ENCODE results near the gene NECAB3. TPM values are rescaled to one million over a fixed set of nuclear protein-coding genes. Genes with fewer than 3 reads are reported as not detected.
"Not testable (repeated sequence)": the region's sequence is repeated elsewhere in the genome, so short reads cannot be mapped to it uniquely, and the experiment has no call there.

The NECAB3 gene
- total and polyA plus RNA-seq, 2 donors (not counting 3 experiments of a cell fraction or from before 2014, with no cell fraction given) = 18.1 to 22.4 TPM

DNA sequence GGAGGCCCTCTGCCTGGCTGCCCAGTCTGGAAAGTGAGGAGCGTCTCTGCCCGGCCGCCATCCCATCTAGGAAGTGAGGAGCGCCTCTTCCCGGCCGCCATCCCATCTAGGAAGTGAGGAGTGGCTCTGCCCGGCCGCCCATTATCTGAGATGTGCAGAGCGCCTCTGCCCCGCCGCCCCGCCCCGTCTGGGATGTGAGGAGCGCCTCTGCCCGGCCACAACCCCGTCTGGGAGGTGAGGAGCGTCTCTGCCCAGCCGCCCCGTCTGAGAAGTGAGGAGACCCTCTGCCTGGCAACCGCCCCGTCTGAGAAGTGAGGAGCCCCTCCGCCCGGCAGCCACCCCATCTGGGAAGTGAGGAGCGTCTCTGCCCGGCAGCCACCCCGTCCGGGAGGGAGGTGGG lies 24.7 kb upstream of the NECAB3 start:
- H3K4me3 ChIP-seq (replicated peaks in 1 of 3; ENCODE audit: insufficient read depth in 1 of 3, low read depth in 1 of 3, low read length in 3 of 3); POLR2A ChIA-PET; CTCF ChIA-PET; H3K9me3 ChIP-seq (replicated peaks; ENCODE audit: control insufficient read depth, insufficient read depth, low read length); H2AFZ ChIP-seq (ENCODE audit: low read depth, low read length); dilution Hi-C loops (cut with MboI; ENCODE audit: extremely low pct_ligation_motif_present, low sequenced_read_pairs); H3K9me1 ChIP-seq (replicated peaks; ENCODE audit: control insufficient read depth, extremely low read depth, insufficient read depth, low read length); FAIRE-seq; H4K20me1 ChIP-seq (replicated peaks; ENCODE audit: control insufficient read depth, extremely low read depth, insufficient read depth, low read length); H3K9ac ChIP-seq (replicated peaks; ENCODE audit: extremely low read depth, insufficient read depth, low read length); DNase-seq (ENCODE audit: low read depth, low spot score); H3K4me2 ChIP-seq (ENCODE audit: insufficient read depth, low read length); H3K36me3 ChIP-seq (ENCODE audit: control insufficient read depth in 2 of 2, extremely low read depth in 1 of 2, insufficient read depth in 2 of 2, low read length in 2 of 2); H3K27ac ChIP-seq (ENCODE audit: insufficient read depth, low read depth, low read length); H3K4me1 ChIP-seq (ENCODE audit: control insufficient read depth, extremely low read depth, insufficient read depth, low read length); H3K27me3 ChIP-seq (ENCODE audit: control insufficient read depth in 2 of 2, insufficient read depth in 2 of 2, low read length in 2 of 2); H3K79me2 ChIP-seq (ENCODE audit: control insufficient read depth, insufficient read depth, low read length); BruUV-seq (replicated peaks); intact Hi-C loops (cut with micrococcal nuclease): not testable (repeated sequence)

DNA sequence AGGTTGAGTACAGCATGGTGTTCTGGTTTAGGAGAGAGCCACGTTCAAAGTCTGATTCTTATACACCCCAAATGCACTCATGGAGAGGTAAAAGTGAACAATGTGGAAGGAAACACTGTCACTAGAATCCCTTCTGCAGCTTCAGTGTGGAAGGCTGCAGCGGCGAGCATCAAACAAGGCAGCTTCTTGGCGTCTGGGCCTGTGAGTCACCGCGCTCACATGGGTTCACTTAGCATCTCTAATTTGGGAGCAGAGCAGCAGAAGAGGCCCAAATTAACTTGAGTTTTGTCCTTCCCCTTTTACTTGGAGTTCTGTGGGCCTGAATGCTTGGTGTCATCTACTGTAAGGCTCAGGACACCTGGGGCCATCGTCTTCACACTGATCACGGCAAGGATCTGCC lies 22.9 kb upstream of the NECAB3 start:
- Histone ChIP-seq H3K36me3 (ENCODE audit: control insufficient read depth in 2 of 2, extremely low read depth in 1 of 2, insufficient read depth in 2 of 2, low read length in 2 of 2) (no peaks in the 10 kb centered on the region), H3K9ac (replicated peaks; ENCODE audit: extremely low read depth, insufficient read depth, low read length) (no peak overlapping the region), H3K9me1 (replicated peaks; ENCODE audit: control insufficient read depth, extremely low read depth, insufficient read depth, low read length) (no peaks in the 10 kb centered on the region), H3K4me3 (replicated peaks in 1 of 3; ENCODE audit: insufficient read depth in 1 of 3, low read depth in 1 of 3, low read length in 3 of 3) (no peak overlapping the region), H3K4me2 (ENCODE audit: insufficient read depth, low read length) (no peak overlapping the region), H3K27ac (ENCODE audit: insufficient read depth, low read depth, low read length) (no peak overlapping the region), H3K9me3 (replicated peaks; ENCODE audit: control insufficient read depth, insufficient read depth, low read length) (no peaks in the 10 kb centered on the region), H3K27me3 (ENCODE audit: control insufficient read depth in 2 of 2, insufficient read depth in 2 of 2, low read length in 2 of 2) (no peaks in the 10 kb centered on the region), H3K79me2 (ENCODE audit: control insufficient read depth, insufficient read depth, low read length) (no peaks in the 10 kb centered on the region), H2AFZ (ENCODE audit: low read depth, low read length) (no peak overlapping the region), H4K20me1 (replicated peaks; ENCODE audit: control insufficient read depth, extremely low read depth, insufficient read depth, low read length) (no peaks in the 10 kb centered on the region), H3K4me1 (ENCODE audit: control insufficient read depth, extremely low read depth, insufficient read depth, low read length) (no peaks in the 10 kb centered on the region)
- TF ChIP-seq GATA2 (IDR thresholded peaks at IDR 0.05; ENCODE audit: insufficient read depth, insufficient read length, low read depth, low read length) (no peak), JUN (IDR thresholded peaks at IDR 0.05; ENCODE audit: borderline replicate concordance, insufficient read depth, insufficient read length, low read depth) (no peak), POLR2AphosphoS5 (IDR thresholded peaks at IDR 0.05; ENCODE audit: insufficient read depth, low read depth, low read length) (no peak), FOS (IDR thresholded peaks at IDR 0.05; ENCODE audit: borderline replicate concordance, insufficient read depth, low read length) (no peak), MYC (IDR thresholded peaks at IDR 0.05; ENCODE audit: low read depth, low read length) (no peak), POLR2A (IDR thresholded peaks at IDR 0.05; ENCODE audit: low read depth, low read length) (no peak), EZH2 (IDR thresholded peaks at IDR 0.05; ENCODE audit: borderline replicate concordance, low read depth, low read length, severe bottlenecking) (no peak)
- TF ChIP-seq, protein P1, sequence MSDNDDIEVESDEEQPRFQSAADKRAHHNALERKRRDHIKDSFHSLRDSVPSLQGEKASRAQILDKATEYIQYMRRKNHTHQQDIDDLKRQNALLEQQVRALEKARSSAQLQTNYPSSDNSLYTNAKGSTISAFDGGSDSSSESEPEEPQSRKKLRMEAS (IDR thresholded peaks at IDR 0.05; ENCODE audit: insufficient read depth, insufficient read length) = no peak
- TF ChIP-seq, protein P2, sequence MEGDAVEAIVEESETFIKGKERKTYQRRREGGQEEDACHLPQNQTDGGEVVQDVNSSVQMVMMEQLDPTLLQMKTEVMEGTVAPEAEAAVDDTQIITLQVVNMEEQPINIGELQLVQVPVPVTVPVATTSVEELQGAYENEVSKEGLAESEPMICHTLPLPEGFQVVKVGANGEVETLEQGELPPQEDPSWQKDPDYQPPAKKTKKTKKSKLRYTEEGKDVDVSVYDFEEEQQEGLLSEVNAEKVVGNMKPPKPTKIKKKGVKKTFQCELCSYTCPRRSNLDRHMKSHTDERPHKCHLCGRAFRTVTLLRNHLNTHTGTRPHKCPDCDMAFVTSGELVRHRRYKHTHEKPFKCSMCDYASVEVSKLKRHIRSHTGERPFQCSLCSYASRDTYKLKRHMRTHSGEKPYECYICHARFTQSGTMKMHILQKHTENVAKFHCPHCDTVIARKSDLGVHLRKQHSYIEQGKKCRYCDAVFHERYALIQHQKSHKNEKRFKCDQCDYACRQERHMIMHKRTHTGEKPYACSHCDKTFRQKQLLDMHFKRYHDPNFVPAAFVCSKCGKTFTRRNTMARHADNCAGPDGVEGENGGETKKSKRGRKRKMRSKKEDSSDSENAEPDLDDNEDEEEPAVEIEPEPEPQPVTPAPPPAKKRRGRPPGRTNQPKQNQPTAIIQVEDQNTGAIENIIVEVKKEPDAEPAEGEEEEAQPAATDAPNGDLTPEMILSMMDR (IDR thresholded peaks at IDR 0.05; ENCODE audit: extremely low read depth in 1 of 2, insufficient read depth in 1 of 2, low read depth in 1 of 2, low read length in 2 of 2) = no peak
- intact Hi-C loops (cut with micrococcal nuclease) (no loop called here), dilution Hi-C loops (cut with MboI; ENCODE audit: extremely low pct_ligation_motif_present, low sequenced_read_pairs) (no loop called here)
- POLR2A ChIA-PET = no interaction called here
- BruUV-seq (replicated peaks) = no TSS peak
- DNase-seq (ENCODE audit: low read depth, low spot score) (no peak), FAIRE-seq (no peak)
- CTCF ChIA-PET = no interaction called here

Measured in endothelial cell of umbilical vein (primary cell).